ENCODE measurements around the gene RMP24.
"Not testable (repeated sequence)": the region's sequence is repeated elsewhere in the genome, so short reads cannot be mapped to it uniquely, and the experiment has no call there.

RMP24 gene

DNA sequence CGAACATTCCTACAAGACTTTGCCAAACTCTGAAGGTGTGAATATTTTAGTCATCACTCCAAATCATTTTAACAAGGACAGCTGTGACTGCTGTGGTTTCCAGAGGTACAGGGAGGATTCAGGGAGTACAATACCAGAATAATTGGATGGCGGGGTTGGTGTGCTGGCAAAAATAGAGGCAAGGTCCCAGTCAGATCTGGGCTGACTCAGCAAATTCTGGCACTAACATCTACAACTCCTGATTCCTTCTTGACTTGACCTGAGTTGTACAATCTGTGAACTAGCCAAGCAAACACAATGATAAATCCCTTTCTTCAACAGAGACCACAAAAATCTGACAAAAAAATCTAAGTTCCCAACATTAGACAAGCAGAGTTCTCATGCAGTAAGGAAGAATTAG is 40.4 kb downstream of the RMP24 start:
- no peak overlapping the region for H3K4me3 ChIP-seq (ENCODE audit: insufficient read length, low read depth)
- H3K9me3 ChIP-seq (ENCODE audit: insufficient read depth, low read length) = no peaks in the 10 kb centered on the region
- H3K27me3 ChIP-seq (ENCODE audit: insufficient read depth, insufficient read length) = no peaks in the 10 kb centered on the region
- H3K4me1 ChIP-seq (ENCODE audit: insufficient read depth, insufficient read length) = no peaks in the 10 kb centered on the region
- H3K36me3 ChIP-seq (ENCODE audit: insufficient read depth, insufficient read length, low read length) = peaks cover 4% of the 10 kb centered on the region
- H3K9ac ChIP-seq (ENCODE audit: insufficient read length, low read depth) = no peak overlapping the region
- TF ChIP-seq ZNF274 (IDR thresholded peaks at IDR 0.05; ENCODE audit: low read depth, low read length) (no peak), SUZ12 (IDR thresholded peaks at IDR 0.05; ENCODE audit: extremely low read depth, insufficient read depth, insufficient read length) (no peak), YY1 (IDR thresholded peaks at IDR 0.05; ENCODE audit: insufficient read depth, insufficient read length) (no peak)
- no peak for DNase-seq (ENCODE audit: low read depth, low spot score)

DNA sequence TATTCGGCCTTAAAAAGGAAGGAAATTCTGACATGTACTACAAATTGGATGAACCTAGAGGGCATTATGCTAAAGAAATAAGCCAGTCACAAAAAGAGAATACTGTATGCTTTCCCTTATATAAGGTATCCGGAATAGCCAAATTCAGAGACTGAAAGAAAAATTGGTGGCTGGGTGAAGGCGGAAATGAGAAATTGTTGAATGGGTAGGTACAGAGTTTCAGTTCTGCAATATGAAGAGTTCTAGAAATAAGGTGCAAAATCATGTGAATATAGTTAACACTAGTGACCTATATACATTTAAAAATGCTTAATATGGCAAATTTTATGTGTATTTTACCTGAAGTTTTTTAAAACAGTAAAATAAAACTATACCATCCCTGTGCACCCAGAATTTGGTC is 43.1 kb downstream of the RMP24 start:
- Histone ChIP-seq H3K27me3 (ENCODE audit: insufficient read depth, insufficient read length) (no peaks in the 10 kb centered on the region), H3K9me3 (ENCODE audit: insufficient read depth, low read length) (no peaks in the 10 kb centered on the region), H3K36me3 (ENCODE audit: insufficient read depth, insufficient read length, low read length) (peaks cover 4% of the 10 kb centered on the region), H3K9ac (ENCODE audit: insufficient read length, low read depth) (no peak overlapping the region), H3K4me1 (ENCODE audit: insufficient read depth, insufficient read length) (no peaks in the 10 kb centered on the region), H3K4me3 (ENCODE audit: insufficient read length, low read depth) (no peak overlapping the region)
- DNase-seq (ENCODE audit: low read depth, low spot score) = no peak
- no peak for TF ChIP-seq YY1 (IDR thresholded peaks at IDR 0.05; ENCODE audit: insufficient read depth, insufficient read length)
- no peak for TF ChIP-seq SUZ12 (IDR thresholded peaks at IDR 0.05; ENCODE audit: extremely low read depth, insufficient read depth, insufficient read length)
- no peak for TF ChIP-seq ZNF274 (IDR thresholded peaks at IDR 0.05; ENCODE audit: low read depth, low read length)

DNA sequence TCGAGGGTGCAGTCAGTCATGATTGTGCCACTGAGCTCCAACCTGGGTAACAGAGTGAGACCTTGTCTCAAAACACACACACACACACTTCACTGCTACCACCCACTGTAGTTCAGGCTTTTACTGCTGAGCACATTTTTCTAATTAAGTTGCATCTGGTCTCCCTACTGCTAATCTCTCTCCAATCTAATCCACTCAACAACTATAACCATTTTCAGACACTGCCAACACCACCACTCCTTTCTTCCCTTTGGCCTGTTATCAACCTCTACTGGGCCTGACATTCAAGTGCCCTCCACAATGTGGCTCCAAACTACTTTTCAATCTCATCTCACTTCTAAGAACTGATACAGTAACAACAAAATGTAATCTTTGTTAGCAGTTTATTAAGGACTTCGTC is 44.8 kb downstream of the RMP24 start:
- TF ChIP-seq ZNF274 (IDR thresholded peaks at IDR 0.05; ENCODE audit: low read depth, low read length) (no peak), SUZ12 (IDR thresholded peaks at IDR 0.05; ENCODE audit: extremely low read depth, insufficient read depth, insufficient read length) (no peak), YY1 (IDR thresholded peaks at IDR 0.05; ENCODE audit: insufficient read depth, insufficient read length) (no peak)
- no peak for DNase-seq (ENCODE audit: low read depth, low spot score)

DNA sequence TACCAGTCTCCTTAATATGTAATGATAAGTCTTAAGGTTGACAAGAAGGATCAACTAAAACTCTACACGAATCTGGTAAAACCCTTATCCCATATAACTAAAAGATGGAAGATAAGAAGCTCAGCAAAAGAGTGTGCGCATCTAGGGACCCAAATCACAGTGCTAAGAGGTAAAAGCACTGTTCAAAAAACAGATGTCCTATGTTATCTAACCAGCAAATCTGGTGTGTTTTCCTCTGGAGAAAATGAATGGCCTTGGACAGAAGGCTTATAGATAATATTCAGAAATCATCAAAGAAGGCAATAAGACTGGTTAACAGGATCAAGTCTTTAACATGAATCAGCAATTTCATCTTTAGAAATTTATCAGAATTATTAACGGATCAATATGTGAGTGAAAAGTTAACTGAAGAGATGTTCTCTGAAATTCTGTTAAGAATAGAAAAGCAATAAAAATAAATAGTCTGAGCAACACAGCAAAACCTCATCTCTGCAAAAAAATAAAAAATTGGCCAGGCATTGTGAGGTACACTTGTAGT is 47.8 kb downstream of the RMP24 start:
- Histone ChIP-seq H3K27me3 (ENCODE audit: insufficient read depth, insufficient read length) (no peaks in the 10 kb centered on the region), H3K4me1 (ENCODE audit: insufficient read depth, insufficient read length) (no peaks in the 10 kb centered on the region), H3K4me3 (ENCODE audit: insufficient read length, low read depth) (no peak overlapping the region), H3K36me3 (ENCODE audit: insufficient read depth, insufficient read length, low read length) (peaks cover 18% of the 10 kb centered on the region), H3K9me3 (ENCODE audit: insufficient read depth, low read length) (no peaks in the 10 kb centered on the region), H3K9ac (ENCODE audit: insufficient read length, low read depth) (no peak overlapping the region)
- TF ChIP-seq YY1 (IDR thresholded peaks at IDR 0.05; ENCODE audit: insufficient read depth, insufficient read length) (no peak), SUZ12 (IDR thresholded peaks at IDR 0.05; ENCODE audit: extremely low read depth, insufficient read depth, insufficient read length) (no peak), ZNF274 (IDR thresholded peaks at IDR 0.05; ENCODE audit: low read depth, low read length) (no peak)
- DNase-seq (ENCODE audit: low read depth, low spot score) = no peak

More for the DNA sequence above, 44.8 kb downstream of the RMP24 start:
- no peaks in the 10 kb centered on the region for H3K27me3 ChIP-seq (ENCODE audit: insufficient read depth, insufficient read length)
- no peak overlapping the region for H3K4me3 ChIP-seq (ENCODE audit: insufficient read length, low read depth)
- H3K9ac ChIP-seq (ENCODE audit: insufficient read length, low read depth) = no peak overlapping the region
- H3K4me1 ChIP-seq (ENCODE audit: insufficient read depth, insufficient read length) = no peaks in the 10 kb centered on the region
- no peaks in the 10 kb centered on the region for H3K9me3 ChIP-seq (ENCODE audit: insufficient read depth, low read length)
- peaks cover 8% of the 10 kb centered on the region for H3K36me3 ChIP-seq (ENCODE audit: insufficient read depth, insufficient read length, low read length)

DNA sequence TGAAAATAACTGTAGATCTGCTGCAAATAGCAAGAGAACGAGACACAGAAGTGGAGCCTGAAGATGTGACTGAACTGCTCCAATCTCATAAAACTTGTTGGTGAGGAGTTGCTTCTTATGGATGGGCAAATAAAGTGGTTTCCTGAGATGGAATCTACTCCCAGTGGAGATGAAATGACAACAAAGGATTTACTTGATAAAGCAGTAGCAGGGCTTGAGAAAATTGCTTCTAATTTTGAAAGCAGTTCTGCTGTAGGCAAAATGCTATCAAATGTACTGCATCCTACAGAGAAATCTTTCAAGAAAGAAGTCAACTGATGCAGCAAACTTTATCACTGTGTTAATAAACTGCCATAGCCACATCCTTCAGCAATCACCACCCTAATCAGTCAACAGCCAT is 50.9 kb downstream of the RMP24 start:
- Histone ChIP-seq H3K9ac (ENCODE audit: insufficient read length, low read depth) (no peak overlapping the region), H3K4me3 (ENCODE audit: insufficient read length, low read depth) (no peak overlapping the region), H3K9me3 (ENCODE audit: insufficient read depth, low read length) (no peaks in the 10 kb centered on the region), H3K36me3 (ENCODE audit: insufficient read depth, insufficient read length, low read length) (peaks cover 39% of the 10 kb centered on the region), H3K4me1 (ENCODE audit: insufficient read depth, insufficient read length) (no peaks in the 10 kb centered on the region), H3K27me3 (ENCODE audit: insufficient read depth, insufficient read length) (no peaks in the 10 kb centered on the region)
- TF ChIP-seq YY1 (IDR thresholded peaks at IDR 0.05; ENCODE audit: insufficient read depth, insufficient read length) (no peak), SUZ12 (IDR thresholded peaks at IDR 0.05; ENCODE audit: extremely low read depth, insufficient read depth, insufficient read length) (no peak), ZNF274 (IDR thresholded peaks at IDR 0.05; ENCODE audit: low read depth, low read length) (no peak)
- DNase-seq (ENCODE audit: low read depth, low spot score) = no peak

DNA sequence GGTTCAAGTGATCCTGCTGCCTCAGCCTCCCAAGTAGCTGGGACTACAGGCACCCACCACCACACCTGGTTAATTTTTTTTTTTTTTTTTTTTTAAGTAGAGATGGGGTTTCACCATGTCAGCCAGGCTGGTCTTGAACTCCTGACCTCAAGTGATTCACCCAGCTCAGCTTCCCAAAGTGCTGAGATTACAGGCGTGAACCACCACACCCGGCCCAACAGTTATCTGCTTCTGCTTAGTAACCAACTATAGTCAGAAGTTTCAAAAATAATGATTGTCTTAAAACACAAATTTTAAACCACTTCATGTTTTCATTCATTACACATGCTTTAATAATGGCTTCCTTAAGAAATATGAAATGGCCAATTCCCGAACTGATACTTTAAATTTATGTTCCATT is 51.8 kb downstream of the RMP24 start:
- H3K9ac ChIP-seq (ENCODE audit: insufficient read length, low read depth); H3K4me3 ChIP-seq (ENCODE audit: insufficient read length, low read depth); H3K9me3 ChIP-seq (ENCODE audit: insufficient read depth, low read length); DNase-seq (ENCODE audit: low read depth, low spot score); H3K4me1 ChIP-seq (ENCODE audit: insufficient read depth, insufficient read length); H3K27me3 ChIP-seq (ENCODE audit: insufficient read depth, insufficient read length): not testable (repeated sequence)
- peaks cover 47% of the 10 kb centered on the region for H3K36me3 ChIP-seq (ENCODE audit: insufficient read depth, insufficient read length, low read length)

DNA sequence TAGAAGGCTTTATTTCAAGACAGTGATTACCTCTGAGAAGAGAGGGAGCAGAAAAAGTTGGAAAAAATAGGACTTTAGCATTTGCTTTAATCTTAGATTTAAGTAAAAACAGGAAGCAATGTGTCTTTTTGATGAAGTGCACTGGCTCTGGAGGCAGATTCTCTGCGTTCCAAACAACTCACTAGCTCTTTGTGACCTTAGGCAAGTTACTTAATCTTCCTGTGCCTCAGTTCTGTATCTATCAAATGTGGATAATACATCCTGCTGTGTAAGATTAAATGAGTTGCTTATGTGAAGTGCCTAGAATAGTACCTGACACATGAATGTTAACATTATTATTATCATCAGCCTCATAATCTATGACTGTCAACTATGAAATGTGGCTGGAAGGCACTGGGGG is 52.5 kb downstream of the RMP24 start:
- H3K9me3 ChIP-seq (ENCODE audit: insufficient read depth, low read length) = no peaks in the 10 kb centered on the region
- H3K4me3 ChIP-seq (ENCODE audit: insufficient read length, low read depth) = no peak overlapping the region
- peaks cover 53% of the 10 kb centered on the region for H3K36me3 ChIP-seq (ENCODE audit: insufficient read depth, insufficient read length, low read length)
- TF ChIP-seq ZNF274 (IDR thresholded peaks at IDR 0.05; ENCODE audit: low read depth, low read length) = no peak
- TF ChIP-seq YY1 (IDR thresholded peaks at IDR 0.05; ENCODE audit: insufficient read depth, insufficient read length) = no peak
- no peak for TF ChIP-seq SUZ12 (IDR thresholded peaks at IDR 0.05; ENCODE audit: extremely low read depth, insufficient read depth, insufficient read length)
- no peaks in the 10 kb centered on the region for H3K4me1 ChIP-seq (ENCODE audit: insufficient read depth, insufficient read length)
- H3K9ac ChIP-seq (ENCODE audit: insufficient read length, low read depth) = no peak overlapping the region
- DNase-seq (ENCODE audit: low read depth, low spot score) = no peak
- H3K27me3 ChIP-seq (ENCODE audit: insufficient read depth, insufficient read length) = no peaks in the 10 kb centered on the region

DNA sequence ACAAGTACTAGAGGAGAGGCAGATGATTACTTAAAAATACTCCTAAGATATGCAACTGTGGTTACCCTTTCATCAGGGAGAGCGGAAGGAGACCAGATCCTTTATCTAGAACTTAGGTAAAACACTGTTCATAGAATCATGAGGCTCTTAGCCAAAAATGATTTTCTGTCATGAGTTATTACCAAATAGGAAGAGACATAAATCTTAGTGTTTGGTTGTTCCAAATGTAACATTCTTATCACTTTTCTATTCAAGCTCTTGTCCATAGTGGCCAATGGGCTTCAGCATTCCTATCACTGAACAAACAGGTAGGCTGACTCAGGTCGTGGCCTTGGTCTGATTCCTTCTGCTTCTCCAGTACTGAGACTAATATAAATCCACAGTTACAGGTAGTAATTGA is 56.4 kb downstream of the RMP24 start:
- Histone ChIP-seq H3K36me3 (ENCODE audit: insufficient read depth, insufficient read length, low read length) (peaks cover 56% of the 10 kb centered on the region), H3K27me3 (ENCODE audit: insufficient read depth, insufficient read length) (no peaks in the 10 kb centered on the region)

More for the DNA sequence above, 56.4 kb downstream of the RMP24 start:
- H3K4me1 ChIP-seq (ENCODE audit: insufficient read depth, insufficient read length) = no peaks in the 10 kb centered on the region
- H3K4me3 ChIP-seq (ENCODE audit: insufficient read length, low read depth) = no peak overlapping the region
- H3K9ac ChIP-seq (ENCODE audit: insufficient read length, low read depth) = no peak overlapping the region
- no peak for TF ChIP-seq SUZ12 (IDR thresholded peaks at IDR 0.05; ENCODE audit: extremely low read depth, insufficient read depth, insufficient read length)
- TF ChIP-seq YY1 (IDR thresholded peaks at IDR 0.05; ENCODE audit: insufficient read depth, insufficient read length) = no peak
- TF ChIP-seq ZNF274 (IDR thresholded peaks at IDR 0.05; ENCODE audit: low read depth, low read length) = no peak
- H3K9me3 ChIP-seq (ENCODE audit: insufficient read depth, low read length) = no peaks in the 10 kb centered on the region
- no peak for DNase-seq (ENCODE audit: low read depth, low spot score)

All from NT2/D1 (cell line).